Fibroblast of mammary gland (primary cell): ENCODE data around the gene CD36.

Experiments
- DNase-seq: peaks from one replicate; pipeline ENCODE4 v3.0.0-alpha.2; 2010; ENCODE audit warnings: low read depth
- H3K4me3 ChIP-seq: 2 replicates; pipeline ENCODE4 v1.5.1; 2011; ENCODE audit warnings: low read depth, mild to moderate bottlenecking, low read length, moderate library complexity; ENCODE audit not compliant: control insufficient read depth
- CTCF ChIP-seq: conservative IDR thresholded peaks from 2 replicates; pipeline ENCODE4 v1.5.1; 2011; ENCODE audit warnings: low read depth, low read length, inconsistent platforms; ENCODE audit not compliant: control insufficient read depth, insufficient read depth

The CD36 gene

GRCh38 chr7:80637911-80638765, at the start of gene CD36:
TSS of gene CD36 (plus strand) at chr7:80638642. CDS start at chr7:80646741, 8,099 bp downstream.
- no peak within 1 kb of the TSS for H3K4me3 ChIP-seq
- TF ChIP-seq CTCF, result no peak
- no peak for DNase-seq

DNA sequence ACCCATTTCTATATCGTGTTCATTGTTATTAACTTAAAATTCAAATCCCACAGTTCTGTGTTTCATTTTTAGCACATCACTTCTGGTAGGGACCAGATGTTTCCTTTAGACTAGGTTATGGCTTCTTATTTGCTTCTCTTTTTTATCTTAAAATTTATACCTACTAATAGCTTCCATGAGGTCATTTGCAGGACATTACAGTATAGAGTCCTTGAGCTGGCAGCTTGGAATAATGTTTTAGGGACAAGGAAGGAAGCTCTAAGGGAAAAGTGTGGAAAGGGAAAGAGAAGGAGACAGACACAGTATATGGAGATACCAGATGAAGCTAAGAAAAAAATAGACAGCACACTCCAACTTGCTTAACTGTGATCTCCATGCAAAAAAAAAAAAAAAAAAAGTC, 48.8 kb upstream of the CD36 start:
- TF ChIP-seq CTCF, result no peak
- no peak for DNase-seq
- no peak overlapping the region for H3K4me3 ChIP-seq

GRCh38 chr7:80591654-80592053, 46.8 kb upstream of the CD36 start:
- DNase-seq, result no peak
- no peak for TF ChIP-seq CTCF
- H3K4me3 ChIP-seq, result no peak overlapping the region

DNA sequence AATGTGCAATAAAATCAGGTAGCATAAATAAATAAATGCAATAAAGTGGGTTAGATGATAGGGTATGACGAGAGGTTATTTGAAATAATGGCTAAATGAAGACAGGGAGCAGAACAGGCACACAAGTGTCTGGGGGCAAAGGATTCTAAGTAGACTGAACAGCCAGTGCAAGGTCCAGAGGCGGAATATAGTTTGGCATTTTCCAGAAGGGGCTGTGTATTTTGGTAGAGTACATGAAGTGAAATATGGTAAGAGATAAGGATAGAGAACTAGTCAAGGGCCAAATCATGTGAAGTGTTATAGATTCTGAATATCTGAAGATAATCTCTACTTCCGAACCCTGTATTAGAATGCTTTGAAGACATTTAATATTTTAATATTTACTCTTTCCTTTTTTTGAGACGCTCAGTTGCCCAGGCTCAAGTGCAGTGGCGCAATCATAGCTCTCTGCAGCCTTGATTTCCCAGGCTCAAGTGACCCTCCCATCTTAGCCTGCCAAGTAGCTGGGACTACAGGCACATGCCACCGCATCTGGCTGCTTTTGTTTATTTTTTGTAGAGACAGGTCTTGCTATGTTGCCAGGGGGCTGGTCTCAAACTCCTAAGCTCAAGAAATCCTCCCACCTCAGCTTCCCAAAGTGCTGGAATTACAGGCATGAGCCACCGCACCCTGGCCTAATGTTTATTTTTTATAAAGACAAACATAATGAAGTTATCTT, 44.4 kb upstream of the CD36 start:
- no peak for TF ChIP-seq CTCF
- no peak overlapping the region for H3K4me3 ChIP-seq
- no peak for DNase-seq

DNA sequence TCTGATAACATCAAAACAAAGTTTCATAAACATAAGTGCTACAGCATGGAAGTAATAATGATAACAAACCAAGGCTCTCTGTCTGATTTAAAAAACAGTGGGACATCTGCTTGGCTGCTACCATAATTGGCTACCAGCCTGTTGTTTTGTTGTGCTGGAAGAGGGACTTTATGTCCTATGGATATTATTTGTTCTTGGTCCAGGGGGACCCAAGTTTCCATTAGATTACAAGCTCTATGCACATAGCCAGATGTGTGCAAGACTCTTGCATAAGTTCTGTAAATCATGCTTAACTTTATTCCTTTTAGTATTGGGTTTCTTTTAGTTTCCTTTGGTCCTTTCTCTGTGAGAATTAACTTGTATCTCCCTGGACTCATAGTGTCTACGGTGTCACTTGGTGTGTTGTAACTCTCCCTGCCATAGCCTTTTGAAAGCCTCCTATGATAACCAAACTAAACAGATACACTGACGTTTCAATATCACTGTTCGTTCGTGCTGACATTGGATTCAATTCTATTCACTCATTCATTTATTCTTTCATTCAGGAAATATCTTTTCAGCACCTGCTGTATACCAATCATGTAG, 41.4 kb upstream of the CD36 start:
- peak; percentile 33 for DNase-seq
- no peak overlapping the region for H3K4me3 ChIP-seq
- TF ChIP-seq CTCF, result no peak

DNA sequence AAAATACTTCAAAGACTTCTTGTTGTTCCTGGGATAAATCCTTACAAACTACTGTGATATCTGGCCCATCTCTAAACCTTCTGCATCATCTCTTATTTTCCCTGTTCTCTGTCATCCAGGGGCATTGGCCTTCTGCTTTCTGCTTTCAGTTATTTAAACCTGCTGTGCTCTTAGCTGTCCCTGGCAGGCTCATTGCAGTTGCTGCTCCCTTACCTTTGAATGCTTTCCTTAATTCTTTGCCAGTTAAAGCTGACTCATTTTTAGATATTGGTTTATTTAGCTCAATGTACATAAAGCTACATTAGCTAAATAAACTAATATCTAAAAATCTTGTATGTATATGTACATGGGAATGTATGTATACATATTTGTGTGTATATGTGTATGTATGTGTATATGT, 40.6 kb upstream of the CD36 start:
- DNase-seq, result no peak
- TF ChIP-seq CTCF, result no peak
- no peak overlapping the region for H3K4me3 ChIP-seq
